Neural progenitor cell (in vitro differentiated cells): ENCODE results near the gene GDF7. TPM values are rescaled to one million over a fixed set of nuclear protein-coding genes. Genes with fewer than 3 reads are reported as not detected.

Source experiments
- DNase-seq: peaks from one replicate; pipeline ENCODE4 v3.0.0-alpha.2; 2016; ENCODE audit warnings: low spot score
- H2AFZ ChIP-seq: fragments of 200-600 bp; sonication (generic); replicated peaks from 2 replicates; pipeline ENCODE4 v1.6.1; 2016; ENCODE audit warnings: antibody characterized with exemption
- H3F3A ChIP-seq: fragments of 200-600 bp; sonication (generic); 2 replicates; pipeline ENCODE4 v1.6.1; 2016; ENCODE audit warnings: antibody characterized with exemption, low read depth
- H3K27ac ChIP-seq: fragments of 200-600 bp; sonication (generic); 2 replicates; pipeline ENCODE4 v1.5.1; 2016; ENCODE audit warnings: mild to moderate bottlenecking
- H3K27me3 ChIP-seq: fragments of 200-600 bp; sonication (generic); 2 replicates; pipeline ENCODE4 v1.6.1; 2016; ENCODE audit warnings: mild to moderate bottlenecking, moderate library complexity
- H3K36me3 ChIP-seq: fragments of 200-600 bp; sonication (generic); 2 replicates; pipeline ENCODE4 v1.5.1; 2016
- H3K4me1 ChIP-seq: fragments of 200-600 bp; sonication (generic); 2 replicates; pipeline ENCODE4 v1.6.1; 2016; ENCODE audit warnings: mixed run types
- H3K4me2 ChIP-seq: fragments of 200-600 bp; sonication (generic); 2 replicates; pipeline ENCODE4 v1.6.1; 2016
- H3K4me3 ChIP-seq: fragments of 200-600 bp; sonication (generic); 2 replicates; pipeline ENCODE4 v1.5.1; 2016
- H3K79me2 ChIP-seq: fragments of 200-600 bp; sonication (generic); 2 replicates; pipeline ENCODE4 v1.6.1; 2016; ENCODE audit warnings: low read depth
- H3K9ac ChIP-seq: fragments of 200-600 bp; sonication (generic); 2 replicates; pipeline ENCODE4 v1.6.1; 2016
- H3K9me3 ChIP-seq: fragments of 200-600 bp; sonication (generic); 2 replicates; pipeline ENCODE4 v1.5.1; 2016; ENCODE audit warnings: low read depth
- H4K20me1 ChIP-seq: fragments of 200-600 bp; sonication (generic); 2 replicates; pipeline ENCODE4 v1.6.1; 2016; ENCODE audit warnings: low read depth
- H3K27ac Mint-ChIP-seq: 3 replicates; pipeline ENCODE4 v1.8.0; 2021; ENCODE audit warnings: mixed read lengths
- H3K27me3 Mint-ChIP-seq: 2 replicates; pipeline ENCODE4 v1.8.0; 2022; ENCODE audit warnings: low read depth, mild to moderate bottlenecking, inconsistent platforms, moderate library complexity, mixed read lengths; ENCODE audit not compliant: insufficient read depth
- H3K36me3 Mint-ChIP-seq: 3 replicates; pipeline ENCODE4 v1.8.0; 2021; ENCODE audit warnings: mixed read lengths
- H3K4me1 Mint-ChIP-seq: 3 replicates; pipeline ENCODE4 v1.8.0; 2021; ENCODE audit warnings: mixed read lengths
- H3K4me3 Mint-ChIP-seq: 3 replicates; pipeline ENCODE4 v1.8.0; 2021; ENCODE audit warnings: mild to moderate bottlenecking, moderate library complexity, mixed read lengths
- H3K9me3 Mint-ChIP-seq: 3 replicates; pipeline ENCODE4 v1.8.0; 2020; ENCODE audit warnings: mixed read lengths
- EZH2 ChIP-seq: fragments of 200-600 bp; sonication (generic); IDR thresholded peaks from 2 replicates; pipeline ENCODE4 v1.6.1; 2017; ENCODE audit warnings: antibody characterized with exemption, mild to moderate bottlenecking, moderate library complexity
- EZH2phosphoT487 ChIP-seq: fragments of 200-600 bp; sonication (generic); IDR thresholded peaks from 2 replicates; pipeline ENCODE4 v1.6.1; 2017; ENCODE audit warnings: antibody characterized with exemption
- total RNA-seq: library from RNA; depleted of rRNA; stranded (reverse); fragments of >200 nt; gene quantifications from 2 replicates; pipeline ENCODE4 v1.2.3, GENCODE V29; 2015; ENCODE audit warnings: low replicate concordance
- TF ChIP-seq, protein P1 (sequence below): fragments of 200-600 bp; sonication (generic); IDR thresholded peaks from 2 replicates; pipeline ENCODE4 v1.5.1; 2017; ENCODE audit warnings: antibody characterized with exemption, mild to moderate bottlenecking

GDF7 gene
- total RNA-seq, 1 donor from 2014 or later = not detected

DNA sequence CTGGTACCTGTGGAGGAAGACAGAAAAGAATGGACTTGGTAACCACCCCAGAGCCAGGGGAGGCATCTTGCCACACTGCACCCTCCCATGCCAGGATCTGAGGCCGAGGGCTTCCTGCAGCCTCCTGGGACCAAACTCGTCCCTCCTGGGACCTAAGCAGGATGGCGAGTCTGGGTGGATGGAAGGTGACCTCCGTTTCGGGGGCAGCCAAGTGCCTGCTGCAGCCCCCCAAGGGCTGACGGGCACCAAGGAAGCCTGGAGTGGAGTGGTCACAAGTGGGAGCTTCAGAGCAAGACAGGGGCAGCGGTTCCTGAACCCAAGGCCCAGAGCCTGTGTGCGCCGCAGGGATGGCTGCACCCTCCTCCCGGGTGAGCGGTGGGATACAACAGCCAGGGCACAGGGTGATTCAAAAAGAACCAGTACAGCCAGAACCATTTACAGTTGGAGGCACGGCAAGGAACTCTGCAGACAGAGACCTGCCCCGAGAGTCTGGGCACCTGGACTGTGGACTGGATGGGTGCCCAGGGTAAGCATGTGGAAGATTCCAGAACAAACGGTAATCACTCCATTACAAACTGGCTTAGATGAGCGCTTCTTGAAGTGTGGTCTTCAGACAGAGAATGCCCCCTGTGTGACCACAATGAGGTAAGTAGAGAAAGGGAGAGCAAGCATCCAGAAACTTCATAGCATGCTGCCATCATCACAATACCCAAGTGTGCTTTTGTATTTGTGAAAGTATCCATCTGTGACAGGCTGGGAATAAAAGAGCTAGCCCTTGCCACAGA lies 28.1 kb upstream of the GDF7 start:
- Histone ChIP-seq H3K4me1 (peaks cover 6% of the 10 kb centered on the region), H3K4me2 (no peak overlapping the region), H3K27me3 (no peaks in the 10 kb centered on the region), H3K27ac (no peak overlapping the region), H4K20me1 (peaks cover 3% of the 10 kb centered on the region), H3K9ac (no peak overlapping the region), H3K79me2 (no peaks in the 10 kb centered on the region), H3F3A (no peaks in the 10 kb centered on the region), H3K36me3 (no peaks in the 10 kb centered on the region), H3K4me3 (no peak overlapping the region), H3K9me3 (no peaks in the 10 kb centered on the region), H2AFZ (no peak overlapping the region)
- Mint-ChIP-seq H3K27me3 (peaks cover 2% of the 10 kb centered on the region), H3K36me3 (peaks cover 4% of the 10 kb centered on the region), H3K4me1 (peaks cover 38% of the 10 kb centered on the region), H3K4me3 (no peak overlapping the region), H3K27ac (no peak overlapping the region), H3K9me3 (no peaks in the 10 kb centered on the region)
- DNase-seq = no peak
- TF ChIP-seq EZH2phosphoT487 (no peak), EZH2 (no peak)
- TF ChIP-seq, protein P1, sequence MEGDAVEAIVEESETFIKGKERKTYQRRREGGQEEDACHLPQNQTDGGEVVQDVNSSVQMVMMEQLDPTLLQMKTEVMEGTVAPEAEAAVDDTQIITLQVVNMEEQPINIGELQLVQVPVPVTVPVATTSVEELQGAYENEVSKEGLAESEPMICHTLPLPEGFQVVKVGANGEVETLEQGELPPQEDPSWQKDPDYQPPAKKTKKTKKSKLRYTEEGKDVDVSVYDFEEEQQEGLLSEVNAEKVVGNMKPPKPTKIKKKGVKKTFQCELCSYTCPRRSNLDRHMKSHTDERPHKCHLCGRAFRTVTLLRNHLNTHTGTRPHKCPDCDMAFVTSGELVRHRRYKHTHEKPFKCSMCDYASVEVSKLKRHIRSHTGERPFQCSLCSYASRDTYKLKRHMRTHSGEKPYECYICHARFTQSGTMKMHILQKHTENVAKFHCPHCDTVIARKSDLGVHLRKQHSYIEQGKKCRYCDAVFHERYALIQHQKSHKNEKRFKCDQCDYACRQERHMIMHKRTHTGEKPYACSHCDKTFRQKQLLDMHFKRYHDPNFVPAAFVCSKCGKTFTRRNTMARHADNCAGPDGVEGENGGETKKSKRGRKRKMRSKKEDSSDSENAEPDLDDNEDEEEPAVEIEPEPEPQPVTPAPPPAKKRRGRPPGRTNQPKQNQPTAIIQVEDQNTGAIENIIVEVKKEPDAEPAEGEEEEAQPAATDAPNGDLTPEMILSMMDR = no peak

DNA sequence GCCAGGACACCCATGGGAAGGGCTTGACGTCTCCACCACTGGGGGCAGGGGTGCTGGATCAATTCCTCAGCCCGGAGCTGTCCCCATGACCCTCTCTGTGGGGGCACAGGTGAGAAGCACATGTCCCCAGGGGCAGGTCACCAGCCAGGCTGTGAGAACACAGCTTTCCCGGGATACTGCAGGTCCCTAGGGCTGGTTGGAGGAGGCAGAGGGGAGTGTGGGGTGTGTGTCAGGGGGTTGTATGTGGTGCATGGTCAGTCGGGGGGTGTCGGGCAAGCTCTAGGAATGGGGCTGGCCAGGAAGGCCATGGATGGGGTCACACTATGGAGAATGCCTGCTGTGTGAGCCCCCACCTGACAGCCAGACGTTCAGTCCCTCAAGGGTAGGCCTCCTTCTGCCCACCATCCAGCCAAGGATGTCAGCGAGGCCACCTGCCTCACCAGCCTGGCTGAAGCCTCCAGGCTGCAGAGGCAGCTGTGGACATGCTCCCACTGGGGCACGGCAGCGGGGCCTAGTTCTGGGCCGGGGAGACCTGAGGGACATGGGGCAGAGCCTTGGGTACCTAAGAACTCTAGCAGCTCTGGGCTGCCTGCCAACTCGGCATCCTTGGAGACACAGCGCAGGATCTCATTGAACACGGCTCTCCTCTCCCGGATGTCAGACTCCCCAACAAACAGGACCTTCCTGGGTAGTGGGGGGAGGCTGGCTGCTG lies 26.4 kb upstream of the GDF7 start:
- H3K9me3 Mint-ChIP-seq = no peaks in the 10 kb centered on the region
- no peaks in the 10 kb centered on the region for H3K27me3 ChIP-seq
- H3K4me3 Mint-ChIP-seq = no peak overlapping the region
- TF ChIP-seq EZH2phosphoT487 = no peak
- no peak for TF ChIP-seq EZH2
- TF ChIP-seq, protein P1 = no peak
- peaks cover 16% of the 10 kb centered on the region for H3K36me3 Mint-ChIP-seq
- H3K27ac Mint-ChIP-seq = no peak overlapping the region
- H3K79me2 ChIP-seq = no peaks in the 10 kb centered on the region
- no peak overlapping the region for H2AFZ ChIP-seq
- H3K4me1 Mint-ChIP-seq = peaks cover 36% of the 10 kb centered on the region
- no peak overlapping the region for H3K4me2 ChIP-seq
- peaks cover 3% of the 10 kb centered on the region for H4K20me1 ChIP-seq
- no peak overlapping the region for H3K27ac ChIP-seq
- H3K27me3 Mint-ChIP-seq = peaks cover 8% of the 10 kb centered on the region
- H3K36me3 ChIP-seq = no peaks in the 10 kb centered on the region
- H3K4me1 ChIP-seq = peaks cover under 1% of the 10 kb centered on the region
- H3K9me3 ChIP-seq = no peaks in the 10 kb centered on the region
- no peak overlapping the region for H3K4me3 ChIP-seq
- no peaks in the 10 kb centered on the region for H3F3A ChIP-seq
- no peak overlapping the region for H3K9ac ChIP-seq
- no peak for DNase-seq

DNA sequence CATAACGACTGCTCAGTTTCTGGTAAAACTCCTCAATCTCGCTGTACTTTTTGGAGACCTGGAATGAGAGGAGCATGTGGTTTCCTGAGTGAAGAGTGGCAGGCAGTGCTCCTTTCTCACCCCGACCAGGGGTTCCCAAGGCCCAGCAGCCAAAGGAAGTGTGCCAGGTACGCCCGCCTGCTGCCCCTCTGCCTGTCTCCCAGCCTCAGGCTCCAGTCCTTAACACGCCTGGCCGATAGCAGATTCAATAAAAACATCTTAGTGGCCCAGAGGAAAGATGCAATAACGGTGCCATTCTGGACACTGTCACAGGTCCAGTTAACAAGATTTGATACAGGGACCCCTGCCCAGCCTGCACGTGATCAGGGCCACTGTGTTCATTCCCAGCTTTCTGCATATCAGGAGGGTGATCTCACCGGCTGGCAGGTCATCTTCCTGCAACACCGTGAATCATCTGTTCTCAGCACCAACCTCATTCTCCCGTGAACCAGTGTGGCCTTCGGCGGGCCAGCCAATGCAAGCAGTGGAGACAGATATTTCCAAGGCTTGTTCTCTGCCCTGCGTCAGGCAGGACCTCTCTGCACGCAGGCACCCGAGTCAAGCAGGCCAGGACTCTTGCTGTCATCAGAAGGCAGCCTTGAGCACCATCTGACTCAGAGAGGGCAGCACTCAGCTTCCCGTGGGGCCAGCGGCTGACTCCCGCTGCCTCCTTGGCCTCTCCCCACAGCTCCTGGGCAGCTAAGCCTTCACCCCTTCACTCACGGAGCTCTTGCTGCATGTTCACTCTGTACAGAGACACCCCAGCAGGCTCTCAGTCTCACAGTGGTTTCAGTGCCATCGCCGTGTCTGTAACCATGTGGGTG lies 25.6 kb upstream of the GDF7 start:
- Histone ChIP-seq H3K27ac (no peak overlapping the region), H4K20me1 (peaks cover 3% of the 10 kb centered on the region), H3K36me3 (no peaks in the 10 kb centered on the region), H3K4me1 (no peaks in the 10 kb centered on the region), H3K27me3 (no peaks in the 10 kb centered on the region), H3K9ac (no peak overlapping the region), H3K9me3 (no peaks in the 10 kb centered on the region), H3K79me2 (no peaks in the 10 kb centered on the region), H2AFZ (no peak overlapping the region), H3F3A (no peaks in the 10 kb centered on the region), H3K4me2 (no peak overlapping the region), H3K4me3 (no peak overlapping the region)
- Mint-ChIP-seq H3K27ac (no peak overlapping the region), H3K36me3 (peaks cover 16% of the 10 kb centered on the region), H3K4me1 (peaks cover 31% of the 10 kb centered on the region), H3K27me3 (peaks cover 8% of the 10 kb centered on the region), H3K9me3 (no peaks in the 10 kb centered on the region), H3K4me3 (no peak overlapping the region)
- TF ChIP-seq EZH2phosphoT487 (no peak), EZH2 (no peak)
- TF ChIP-seq, protein P1 = no peak
- DNase-seq = no peak
